GM18867 (cell line): Measurements from ENCODE around the gene SRRD.

Experiments used
- ATAC-seq: cut with Tn5 transposase; IDR thresholded peaks from one replicate; pipeline ENCODE4 v1.9.1; 2021; ENCODE audit warnings: mild to moderate bottlenecking, moderate library complexity; ENCODE audit not compliant: unreplicated experiment

Gene SRRD

GRCh38 chr22:26452236-26453016 is 31.3 kb upstream of the SRRD start:
- ATAC-seq = no peak

GRCh38 chr22:26453216-26453615 is 30.5 kb upstream of the SRRD start:
- no peak for ATAC-seq

- no peak for ATAC-seq
These were observed 29.7 kb upstream of the SRRD start for GRCh38 chr22:26453812-26454500.

- no peak for ATAC-seq
These were observed 25.9 kb upstream of the SRRD start for GRCh38 chr22:26457661-26458272.

- no peak for ATAC-seq
These were observed 23.5 kb upstream of the SRRD start for GRCh38 chr22:26460202-26460601.

- ATAC-seq = no peak
These were observed 22.4 kb upstream of the SRRD start for GRCh38 chr22:26461188-26461810.

GRCh38 chr22:26462051-26462450 is 21.6 kb upstream of the SRRD start:
- no peak for ATAC-seq

GRCh38 chr22:26462641-26463040 is 21.0 kb upstream of the SRRD start:
- no peak for ATAC-seq

GRCh38 chr22:26463101-26463661 is 20.5 kb upstream of the SRRD start:
- ATAC-seq = no peak

GRCh38 chr22:26463688-26464087 is 20.0 kb upstream of the SRRD start:
- no peak for ATAC-seq

GRCh38 chr22:26464312-26464711 is 19.4 kb upstream of the SRRD start:
- ATAC-seq = no peak

GRCh38 chr22:26466196-26466595 is 17.5 kb upstream of the SRRD start:
- no peak for ATAC-seq

GRCh38 chr22:26470807-26471206 is 12.9 kb upstream of the SRRD start:
- ATAC-seq = no peak

- no peak for ATAC-seq
These were observed 12.2 kb upstream of the SRRD start for GRCh38 chr22:26471522-26471921.

- no peak for ATAC-seq
These were observed 9.0 kb upstream of the SRRD start for GRCh38 chr22:26474682-26475081.

- no peak for ATAC-seq
These were observed 6.9 kb upstream of the SRRD start for GRCh38 chr22:26476705-26477340.

- ATAC-seq = no peak
These were observed 6.3 kb upstream of the SRRD start for GRCh38 chr22:26477341-26477731.

- no peak for ATAC-seq
These were observed 4.5 kb upstream of the SRRD start for GRCh38 chr22:26479043-26479791.

- no peak for ATAC-seq
These were observed 3.7 kb upstream of the SRRD start for GRCh38 chr22:26479792-26480610.
